MM.1S (cell line): ENCODE measurements around the gene TDP2.

Source experiments
- EZH2 ChIP-seq: fragments of 300-600 bp; sonication (generic); optimal IDR thresholded peaks from 2 replicates; pipeline ENCODE3; 2017; ENCODE audit warnings: low read depth, mild to moderate bottlenecking, antibody characterized with exemption, low read length, mixed read lengths
- EZH2phosphoT487 ChIP-seq: fragments of 300-600 bp; sonication (generic); IDR thresholded peaks from 2 replicates; pipeline ENCODE4 v1.6.1; 2018; ENCODE audit warnings: antibody characterized with exemption, low read length
- TF ChIP-seq, protein P1 (sequence below): fragments of 300-600 bp; sonication (generic); IDR thresholded peaks from 2 replicates; pipeline ENCODE4 v1.5.1; 2016; ENCODE audit warnings: antibody characterized with exemption, low read length, mixed read lengths

DNA sequence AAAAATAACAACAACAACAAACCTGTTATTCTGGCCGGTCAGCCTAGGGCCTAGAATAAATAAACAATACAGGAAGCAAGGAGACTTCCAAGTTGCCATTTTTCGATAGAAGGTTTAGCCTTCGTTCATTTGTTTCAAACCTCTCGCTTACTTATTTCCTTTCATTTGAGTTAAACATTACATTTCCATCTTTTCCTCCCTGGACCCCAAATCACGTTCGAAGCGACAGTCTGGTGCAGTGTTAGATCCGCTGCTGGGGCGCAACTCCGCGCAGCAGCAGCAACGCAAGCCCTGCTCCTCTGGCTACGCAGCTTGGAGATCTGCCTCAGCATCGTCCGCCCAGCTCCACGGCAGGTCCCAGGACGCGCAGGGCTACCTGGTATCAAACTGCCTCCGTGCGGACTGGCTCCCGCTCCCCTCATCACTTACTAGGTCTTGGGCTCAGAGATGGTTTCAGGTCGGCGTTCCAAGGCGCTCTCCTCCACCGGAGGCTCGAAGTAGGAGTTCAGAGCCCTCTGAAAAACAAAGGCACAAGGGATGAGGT is 530 bp downstream of the TDP2 start:
- TF ChIP-seq, protein P1, sequence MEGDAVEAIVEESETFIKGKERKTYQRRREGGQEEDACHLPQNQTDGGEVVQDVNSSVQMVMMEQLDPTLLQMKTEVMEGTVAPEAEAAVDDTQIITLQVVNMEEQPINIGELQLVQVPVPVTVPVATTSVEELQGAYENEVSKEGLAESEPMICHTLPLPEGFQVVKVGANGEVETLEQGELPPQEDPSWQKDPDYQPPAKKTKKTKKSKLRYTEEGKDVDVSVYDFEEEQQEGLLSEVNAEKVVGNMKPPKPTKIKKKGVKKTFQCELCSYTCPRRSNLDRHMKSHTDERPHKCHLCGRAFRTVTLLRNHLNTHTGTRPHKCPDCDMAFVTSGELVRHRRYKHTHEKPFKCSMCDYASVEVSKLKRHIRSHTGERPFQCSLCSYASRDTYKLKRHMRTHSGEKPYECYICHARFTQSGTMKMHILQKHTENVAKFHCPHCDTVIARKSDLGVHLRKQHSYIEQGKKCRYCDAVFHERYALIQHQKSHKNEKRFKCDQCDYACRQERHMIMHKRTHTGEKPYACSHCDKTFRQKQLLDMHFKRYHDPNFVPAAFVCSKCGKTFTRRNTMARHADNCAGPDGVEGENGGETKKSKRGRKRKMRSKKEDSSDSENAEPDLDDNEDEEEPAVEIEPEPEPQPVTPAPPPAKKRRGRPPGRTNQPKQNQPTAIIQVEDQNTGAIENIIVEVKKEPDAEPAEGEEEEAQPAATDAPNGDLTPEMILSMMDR: no peak
- TF ChIP-seq EZH2 (no peak), EZH2phosphoT487 (no peak)
